SK-N-SH (cell line): ENCODE data around the gene PALM. TPM values are rescaled to one million over a fixed set of nuclear protein-coding genes. Genes with fewer than 3 reads are reported as not detected.

ENCODE experiments used
- CTCF ChIA-PET: fragments of 300-600, 350-600 bp; formaldehyde crosslinking; extraction: SDS; loops from one replicate; lab custom pipeline; 2021; lab: Yijun Ruan, JAX
- POLR2A ChIA-PET: fragments of 350-600 bp; sonication (Branson Sonifier 250); formaldehyde crosslinking; extraction: SDS; loops from one replicate; lab custom pipeline; 2020; ENCODE audit warnings: antibody characterized with exemption, inconsistent platforms; lab: Yijun Ruan, JAX
- DNase-seq: peaks from one replicate; pipeline ENCODE4 v3.0.0; 2012
- H2AFZ ChIP-seq: fragments of 200-600 bp; sonication (generic); 2 replicates; pipeline ENCODE4 v1.8.1; 2016; ENCODE audit warnings: antibody characterized with exemption, mild to moderate bottlenecking, low read depth
- H3F3A ChIP-seq: fragments of 200-600 bp; sonication (generic); replicated peaks from 2 replicates; pipeline ENCODE3; 2016; ENCODE audit warnings: antibody characterized with exemption, mild to moderate bottlenecking; ENCODE audit not compliant: insufficient read depth
- H3K27ac ChIP-seq, 2 experiments: fragments of 200-500 bp in 1 of 2; fragments of 200-600 bp in 1 of 2; sonication (Bioruptor generic) in 1 of 2; sonication (generic), shearing (Covaris generic) in 1 of 2; 2 replicates each; pipeline versions ENCODE4 v1.5.1 to v1.6.1; 2014 to 2016; ENCODE audit warnings: low read depth in 2 of 2, inconsistent platforms in 1 of 2, low read length in 1 of 2, mild to moderate bottlenecking in 1 of 2, mixed read lengths in 1 of 2
- H3K27me3 ChIP-seq: fragments of 200-600 bp; sonication (generic), shearing (Covaris generic); 2 replicates; pipeline ENCODE4 v1.6.1; 2016; ENCODE audit warnings: mixed run types; ENCODE audit not compliant: insufficient read depth
- H3K36me3 ChIP-seq, 2 experiments: fragments of 200-500 bp in 1 of 2; fragments of 200-600 bp in 1 of 2; sonication (Bioruptor generic) in 1 of 2; sonication (generic) in 1 of 2; replicated peaks in 1 of 2; 2 replicates each; pipeline versions ENCODE3 to v1.5.1; 2014 to 2016; ENCODE audit warnings: low read length in 1 of 2, mild to moderate bottlenecking in 1 of 2; ENCODE audit not compliant: insufficient read depth in 2 of 2, control insufficient read depth in 1 of 2
- H3K4me1 ChIP-seq, 2 experiments: fragments of 200-500 bp in 1 of 2; fragments of 200-600 bp in 1 of 2; sonication (Bioruptor generic) in 1 of 2; sonication (generic), shearing (Covaris generic) in 1 of 2; 2 replicates each; pipeline versions ENCODE4 v1.5.1 to v1.6.1; 2014 to 2016; ENCODE audit warnings: low read depth in 1 of 2, low read length in 1 of 2, mixed run types in 1 of 2; ENCODE audit not compliant: insufficient read depth in 2 of 2, control insufficient read depth in 1 of 2
- H3K4me2 ChIP-seq: fragments of 200-600 bp; sonication (generic), shearing (Covaris generic); 2 replicates; pipeline ENCODE4 v1.6.1; 2017; ENCODE audit warnings: mixed run types
- H3K4me3 ChIP-seq, 2 experiments: fragments of 200-500 bp in 1 of 2; fragments of 200-600 bp in 1 of 2; sonication (Bioruptor generic) in 1 of 2; sonication (generic), shearing (Covaris generic) in 1 of 2; 2 replicates each; pipeline versions ENCODE4 v1.5.1 to v1.8.1; 2014 to 2016; ENCODE audit warnings: low read depth in 2 of 2, inconsistent platforms in 1 of 2, low read length in 1 of 2, mild to moderate bottlenecking in 1 of 2, mixed read lengths in 1 of 2, moderate library complexity in 1 of 2
- H3K79me2 ChIP-seq: fragments of 200-600 bp; sonication (generic); 2 replicates; pipeline ENCODE4 v1.8.1; 2017; ENCODE audit warnings: mild to moderate bottlenecking; ENCODE audit not compliant: insufficient read depth
- H3K9ac ChIP-seq: fragments of 200-600 bp; sonication (generic); 2 replicates; pipeline ENCODE4 v1.6.1; 2017; ENCODE audit warnings: mixed run types
- H3K9me2 ChIP-seq: fragments of 200-600 bp; sonication (generic); 2 replicates; pipeline ENCODE4 v1.6.1; 2017; ENCODE audit warnings: mixed run types
- H3K9me3 ChIP-seq: fragments of 200-600 bp; sonication (generic); 2 replicates; pipeline ENCODE4 v1.6.1; 2017; ENCODE audit warnings: mixed run types, mild to moderate bottlenecking, moderate library complexity
- H4K20me1 ChIP-seq: fragments of 200-600 bp; sonication (generic); 2 replicates; pipeline ENCODE4 v1.6.1; 2017; ENCODE audit warnings: mild to moderate bottlenecking, mixed run types; ENCODE audit not compliant: insufficient read depth
- ELF1 ChIP-seq: IDR thresholded peaks from 2 replicates; pipeline ENCODE4 v1.4.0; 2012
- EP300 ChIP-seq, 2 experiments: IDR thresholded peaks; 2 replicates each; pipeline versions ENCODE4 v1.4.0 to v1.6.1; 2012; ENCODE audit warnings: borderline replicate concordance in 1 of 2, low read depth in 1 of 2, low read length in 1 of 2
- EZH2phosphoT487 ChIP-seq: fragments of 200-600 bp; sonication (generic); IDR thresholded peaks from 2 replicates; pipeline ENCODE4 v1.6.1; 2017; ENCODE audit warnings: low read depth, mixed run types, mild to moderate bottlenecking, antibody characterized with exemption, moderate library complexity, borderline replicate concordance
- GABPA ChIP-seq: IDR thresholded peaks from 2 replicates; pipeline ENCODE4 v1.4.0; 2012; ENCODE audit warnings: low read depth, mild to moderate bottlenecking
- GATA2 ChIP-seq: sonication (generic); formaldehyde crosslinking; IDR thresholded peaks from 2 replicates; pipeline ENCODE4 v1.5.0; 2020; ENCODE audit warnings: mild to moderate bottlenecking, missing genetic modification reagents
- JUND ChIP-seq: IDR thresholded peaks from 2 replicates; pipeline ENCODE4 v1.4.0; 2012
- MEF2A ChIP-seq: IDR thresholded peaks from 2 replicates; pipeline ENCODE4 v1.4.0; 2012; ENCODE audit warnings: low read depth, borderline replicate concordance
- NRF1 ChIP-seq: IDR thresholded peaks from 2 replicates; pipeline ENCODE4 v1.6.1; 2012; ENCODE audit warnings: low read depth, mild to moderate bottlenecking, low read length
- POLR2AphosphoS5 ChIP-seq: IDR thresholded peaks from 2 replicates; pipeline ENCODE4 v1.6.1; 2012; ENCODE audit warnings: low read depth, low read length
- RCOR1 ChIP-seq: fragments of 150-350 bp; IDR thresholded peaks from 2 replicates; pipeline ENCODE4 v1.6.1; 2017; ENCODE audit warnings: antibody characterized with exemption, low read length
- RXRA ChIP-seq: IDR thresholded peaks from 2 replicates; pipeline ENCODE4 v1.4.0; 2012; ENCODE audit warnings: low read depth, mild to moderate bottlenecking, borderline replicate concordance
- SMC3 ChIP-seq: IDR thresholded peaks from 2 replicates; pipeline ENCODE4 v1.6.1; 2012; ENCODE audit warnings: low read depth, low read length, improper control_type of control experiment
- TAF1 ChIP-seq: IDR thresholded peaks from 2 replicates; pipeline ENCODE4 v1.6.1; 2012; ENCODE audit warnings: low read depth, mild to moderate bottlenecking, low read length, moderate library complexity, borderline replicate concordance
- TCF12 ChIP-seq: IDR thresholded peaks from 2 replicates; pipeline ENCODE4 v1.4.0; 2012
- WGBS: methylation state at CpG from one replicate; pipeline ENCODE4 v1.1.6; 2017; ENCODE audit warnings: low lambda C conversion rate; 5-methylcytosine and 5-hydroxymethylcytosine counted together
- polyA plus RNA-seq, 3 experiments: library from polyadenylated mRNA; depleted of rRNA; stranded (reverse); fragments of >200 nt; gene quantifications; 2 replicates each; pipeline ENCODE4 v1.2.3, GENCODE V29; 2012
- TF ChIP-seq, protein P1 (sequence below): fragments of 150-350 bp; IDR thresholded peaks from 2 replicates; pipeline ENCODE4 v1.6.1; 2017; ENCODE audit warnings: antibody characterized with exemption, low read length, low read depth, borderline replicate concordance
- TF ChIP-seq, protein P2 (sequence below): IDR thresholded peaks from 2 replicates; pipeline ENCODE4 v1.4.0; 2012; ENCODE audit warnings: low read depth
- TF ChIP-seq, protein P3 (sequence below): fragments of 150-350 bp; IDR thresholded peaks from 2 replicates; pipeline ENCODE4 v1.6.1; 2016; ENCODE audit warnings: mild to moderate bottlenecking, low read depth, low read length
- TF ChIP-seq, protein P4 (sequence below): IDR thresholded peaks from 2 replicates; pipeline ENCODE4 v1.4.0; 2012; ENCODE audit warnings: low read depth, borderline replicate concordance

Gene PALM
- polyA plus RNA-seq, 1 of the 3 experiments (the other 2 are of a cell fraction), result 15.6 TPM

DNA sequence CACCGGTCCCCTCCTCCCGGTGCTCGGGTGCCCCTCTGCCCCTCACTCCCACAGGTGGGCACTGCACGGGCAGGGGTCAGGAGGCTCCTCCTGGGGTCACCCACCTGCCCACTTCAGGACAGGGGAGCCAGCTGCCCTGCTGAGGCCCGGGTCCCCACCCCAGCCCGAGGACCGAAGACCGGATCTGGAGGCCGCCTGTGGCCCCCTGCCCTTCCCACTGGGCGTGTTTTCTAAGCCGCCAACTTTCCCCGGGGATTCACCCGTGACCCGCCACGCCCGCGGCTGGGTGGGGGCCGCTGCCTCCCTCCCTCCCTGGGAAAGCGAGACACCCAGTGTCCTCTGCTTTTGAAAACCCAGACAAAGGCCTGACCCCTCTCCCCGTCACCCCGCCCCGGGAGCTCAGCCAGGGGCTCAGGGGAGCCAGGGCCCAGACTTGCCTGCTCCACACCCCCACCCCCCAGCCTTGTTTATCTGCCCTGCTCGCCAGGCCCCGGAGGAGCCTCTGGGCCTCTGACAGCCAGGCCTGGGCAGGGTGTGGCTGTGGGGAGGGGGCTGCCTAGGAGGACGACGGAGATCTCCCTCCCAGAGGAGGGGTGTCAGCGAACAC, 1.3 kb downstream of the PALM start:
- H3K79me2 ChIP-seq, result peaks cover 3% of the 10 kb centered on the region; the same call in 1 of the 2 replicates
- H3K4me1 ChIP-seq, result peaks cover 0 to 23% of the 10 kb centered on the region in 2 experiments; a peak in 1 of 4 replicates
- WGBS, result 70% methylated on average over 13 of the region's 27 CpGs
- DNase-seq, result peak; percentile 55
- H3K4me2 ChIP-seq, result peak overlapping the region; percentile 85
- peak overlapping the region; percentile 44 for H3K9ac ChIP-seq
- TF ChIP-seq EZH2phosphoT487 (no peak), ELF1 (no peak), SMC3 (no peak), GABPA (no peak), TAF1 (no peak), GATA2 (CRISPR knock-in tag) (no peak), RXRA (no peak), RCOR1 (no peak), JUND (no peak), NRF1 (no peak), TCF12 (no peak)
- TF ChIP-seq, protein P1, sequence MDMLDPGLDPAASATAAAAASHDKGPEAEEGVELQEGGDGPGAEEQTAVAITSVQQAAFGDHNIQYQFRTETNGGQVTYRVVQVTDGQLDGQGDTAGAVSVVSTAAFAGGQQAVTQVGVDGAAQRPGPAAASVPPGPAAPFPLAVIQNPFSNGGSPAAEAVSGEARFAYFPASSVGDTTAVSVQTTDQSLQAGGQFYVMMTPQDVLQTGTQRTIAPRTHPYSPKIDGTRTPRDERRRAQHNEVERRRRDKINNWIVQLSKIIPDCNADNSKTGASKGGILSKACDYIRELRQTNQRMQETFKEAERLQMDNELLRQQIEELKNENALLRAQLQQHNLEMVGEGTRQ, result no peak
- TF ChIP-seq, protein P2, sequence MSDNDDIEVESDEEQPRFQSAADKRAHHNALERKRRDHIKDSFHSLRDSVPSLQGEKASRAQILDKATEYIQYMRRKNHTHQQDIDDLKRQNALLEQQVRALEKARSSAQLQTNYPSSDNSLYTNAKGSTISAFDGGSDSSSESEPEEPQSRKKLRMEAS, result no peak
- TF ChIP-seq, protein P3, sequence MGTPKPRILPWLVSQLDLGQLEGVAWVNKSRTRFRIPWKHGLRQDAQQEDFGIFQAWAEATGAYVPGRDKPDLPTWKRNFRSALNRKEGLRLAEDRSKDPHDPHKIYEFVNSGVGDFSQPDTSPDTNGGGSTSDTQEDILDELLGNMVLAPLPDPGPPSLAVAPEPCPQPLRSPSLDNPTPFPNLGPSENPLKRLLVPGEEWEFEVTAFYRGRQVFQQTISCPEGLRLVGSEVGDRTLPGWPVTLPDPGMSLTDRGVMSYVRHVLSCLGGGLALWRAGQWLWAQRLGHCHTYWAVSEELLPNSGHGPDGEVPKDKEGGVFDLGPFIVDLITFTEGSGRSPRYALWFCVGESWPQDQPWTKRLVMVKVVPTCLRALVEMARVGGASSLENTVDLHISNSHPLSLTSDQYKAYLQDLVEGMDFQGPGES, result no peak
- ChIA-PET POLR2A (no interaction called here), CTCF (interaction anchor here (4.0 kb wide), 1 partner anchor 24 kb away, joined by 21 read pairs; no protein-coding TSS in a partner anchor)
- peak overlapping the region in 1 of 2 experiments; percentile 66; a peak in 1 of 4 replicates for H3K27ac ChIP-seq
- H3F3A ChIP-seq, result peaks cover 18% of the 10 kb centered on the region
- peak overlapping the region; percentile 68 to 73; a peak in 3 of 4 replicates for H3K4me3 ChIP-seq
- no peak overlapping the region for H2AFZ ChIP-seq
- H3K36me3 ChIP-seq, result no peaks in the 10 kb centered on the region
- H3K9me3 ChIP-seq, result no peaks in the 10 kb centered on the region
- H3K9me2 ChIP-seq, result no peaks in the 10 kb centered on the region
- H3K27me3 ChIP-seq, result no peaks in the 10 kb centered on the region
- H4K20me1 ChIP-seq, result no peaks in the 10 kb centered on the region

DNA sequence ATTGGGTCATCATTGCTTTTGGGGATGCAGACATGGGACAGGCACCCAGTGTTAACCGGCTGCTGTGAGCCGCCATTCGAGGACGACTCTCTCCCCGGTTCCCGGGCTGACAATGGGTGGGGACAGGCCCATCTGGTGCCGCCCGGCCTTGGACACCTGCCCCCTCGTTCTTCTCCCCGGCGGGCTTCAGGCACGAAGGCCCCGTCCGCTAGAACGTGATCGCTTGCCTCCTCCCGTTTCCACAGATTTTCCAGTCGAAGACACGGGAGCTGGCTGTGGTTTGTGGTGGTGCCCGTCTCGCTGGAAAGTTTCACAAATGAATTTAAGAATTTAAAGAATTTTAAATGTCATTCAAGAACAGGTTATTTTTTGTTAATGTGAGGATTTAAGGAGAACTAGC, 2.0 kb downstream of the PALM start:
- WGBS, result 94% methylated on average over 19 of the region's 21 CpGs
- CTCF ChIA-PET, result interaction anchor here (4.0 kb wide), 1 partner anchor 23 kb away, joined by 21 read pairs; no protein-coding TSS in a partner anchor
- no peak overlapping the region for H3K4me3 ChIP-seq
- TF ChIP-seq POLR2AphosphoS5 (no peak), EP300 (IDR thresholded peaks at IDR 0.05; ENCODE audit: borderline replicate concordance in 1 of 2, low read depth in 1 of 2, low read length in 1 of 2) (no peak), TCF12 (no peak), GABPA (no peak), GATA2 (CRISPR knock-in tag) (no peak), MEF2A (no peak), EZH2phosphoT487 (no peak)
- TF ChIP-seq, protein P1, result no peak
- TF ChIP-seq, protein P4, sequence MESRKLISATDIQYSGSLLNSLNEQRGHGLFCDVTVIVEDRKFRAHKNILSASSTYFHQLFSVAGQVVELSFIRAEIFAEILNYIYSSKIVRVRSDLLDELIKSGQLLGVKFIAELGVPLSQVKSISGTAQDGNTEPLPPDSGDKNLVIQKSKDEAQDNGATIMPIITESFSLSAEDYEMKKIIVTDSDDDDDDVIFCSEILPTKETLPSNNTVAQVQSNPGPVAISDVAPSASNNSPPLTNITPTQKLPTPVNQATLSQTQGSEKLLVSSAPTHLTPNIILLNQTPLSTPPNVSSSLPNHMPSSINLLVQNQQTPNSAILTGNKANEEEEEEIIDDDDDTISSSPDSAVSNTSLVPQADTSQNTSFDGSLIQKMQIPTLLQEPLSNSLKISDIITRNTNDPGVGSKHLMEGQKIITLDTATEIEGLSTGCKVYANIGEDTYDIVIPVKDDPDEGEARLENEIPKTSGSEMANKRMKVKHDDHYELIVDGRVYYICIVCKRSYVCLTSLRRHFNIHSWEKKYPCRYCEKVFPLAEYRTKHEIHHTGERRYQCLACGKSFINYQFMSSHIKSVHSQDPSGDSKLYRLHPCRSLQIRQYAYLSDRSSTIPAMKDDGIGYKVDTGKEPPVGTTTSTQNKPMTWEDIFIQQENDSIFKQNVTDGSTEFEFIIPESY, result no peak

More for the DNA sequence above, 2.0 kb downstream of the PALM start:
- Histone ChIP-seq H3K9me2 (no peaks in the 10 kb centered on the region), H3K9ac (no peak overlapping the region), H4K20me1 (no peaks in the 10 kb centered on the region), H3F3A (peaks cover 18% of the 10 kb centered on the region), H3K36me3 (no peaks in the 10 kb centered on the region), H3K79me2 (peaks cover 3% of the 10 kb centered on the region; the same call in 1 of the 2 replicates), H2AFZ (no peak overlapping the region), H3K27ac (peak overlapping the region in 1 of 2 experiments; percentile 66; a peak in 2 of 4 replicates), H3K4me2 (no peak overlapping the region), H3K9me3 (no peaks in the 10 kb centered on the region), H3K4me1 (peaks cover 0 to 23% of the 10 kb centered on the region in 2 experiments; a peak in 1 of 4 replicates), H3K27me3 (no peaks in the 10 kb centered on the region)
- DNase-seq, result no peak
- POLR2A ChIA-PET, result no interaction called here
